ENCODE measurements around the gene TCF19. TPM values are rescaled to one million over a fixed set of nuclear protein-coding genes. Genes with fewer than 3 reads are reported as not detected.
"Not testable (repeated sequence)": the region's sequence is repeated elsewhere in the genome, so short reads cannot be mapped to it uniquely, and the experiment has no call there.

TCF19 gene
- total RNA-seq, 1 experiment from 2014 or later: 19.3 TPM

DNA sequence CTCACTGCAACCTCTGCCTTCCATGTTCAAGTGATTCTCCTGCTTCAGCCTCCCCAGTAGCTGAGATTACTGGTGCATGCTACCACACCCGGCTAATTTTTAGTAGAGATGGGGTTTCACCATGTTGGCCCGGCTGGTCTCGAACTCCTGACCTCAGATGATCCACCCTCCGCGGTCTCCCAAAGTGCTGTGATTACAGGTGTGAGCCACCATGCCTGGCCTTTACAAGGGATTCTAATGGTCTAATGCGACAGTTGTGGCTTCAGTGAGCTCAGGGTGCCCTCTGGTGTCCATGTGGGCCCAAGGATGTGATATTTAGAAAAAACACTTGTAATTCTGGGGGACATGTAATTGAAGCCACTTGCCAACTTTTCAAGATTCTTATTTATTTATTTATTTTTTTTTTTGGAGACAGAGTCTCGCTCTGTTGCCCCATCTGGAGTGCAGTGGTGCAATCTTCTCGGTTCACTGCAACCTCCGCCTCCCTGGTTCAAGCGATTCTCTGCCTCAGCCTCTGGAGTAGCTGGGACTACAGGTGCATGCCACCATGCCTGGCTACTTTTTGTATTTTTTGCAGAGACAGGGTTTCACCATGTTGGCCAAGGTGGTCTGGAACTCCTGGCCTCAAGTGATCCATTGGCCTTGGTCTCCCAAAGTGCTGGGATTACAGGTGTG lies 34.2 kb downstream of the TCF19 start:
- H3K9me3 ChIP-seq; H3K36me3 Mint-ChIP-seq (ENCODE audit: insufficient read depth, unreplicated experiment); H3K9me3 Mint-ChIP-seq (ENCODE audit: unreplicated experiment); H3K27ac Mint-ChIP-seq (ENCODE audit: unreplicated experiment); H3K27me3 Mint-ChIP-seq (ENCODE audit: insufficient read depth, unreplicated experiment); BruUV-seq (replicated peaks); H3K36me3 ChIP-seq (ENCODE audit: control insufficient read depth, insufficient read depth, low read length); H3K27me3 ChIP-seq (replicated peaks; ENCODE audit: control insufficient read depth, insufficient read depth, low read length); H3K4me1 ChIP-seq; H3K4me3 ChIP-seq (ENCODE audit: low read depth, low read length); H3K4me1 Mint-ChIP-seq (ENCODE audit: low read depth, unreplicated experiment); H3K4me3 Mint-ChIP-seq (ENCODE audit: unreplicated experiment): not testable (repeated sequence)
- DNase-seq: peak; percentile 76 to 78
- intact Hi-C loops (cut with micrococcal nuclease; ENCODE audit: unreplicated experiment): loop anchor here (1.0 kb wide), 1 partner anchor 55 kb away; no protein-coding TSS in a partner anchor
- POLR2A ChIA-PET: interaction anchor here (0.6 to 0.7 kb wide), 3 partner anchors 11 to 199 kb away, joined by 3 to 7 read pairs (median 4); no protein-coding TSS in a partner anchor
- CTCF ChIA-PET: interaction anchor here (0.6 to 1.9 kb wide), 13 partner anchors 34 to 285 kb away, joined by 3 to 15 read pairs (median 5); partner anchors contain the start of genes TCF19 and VARS2
- TF ChIP-seq, protein P1, sequence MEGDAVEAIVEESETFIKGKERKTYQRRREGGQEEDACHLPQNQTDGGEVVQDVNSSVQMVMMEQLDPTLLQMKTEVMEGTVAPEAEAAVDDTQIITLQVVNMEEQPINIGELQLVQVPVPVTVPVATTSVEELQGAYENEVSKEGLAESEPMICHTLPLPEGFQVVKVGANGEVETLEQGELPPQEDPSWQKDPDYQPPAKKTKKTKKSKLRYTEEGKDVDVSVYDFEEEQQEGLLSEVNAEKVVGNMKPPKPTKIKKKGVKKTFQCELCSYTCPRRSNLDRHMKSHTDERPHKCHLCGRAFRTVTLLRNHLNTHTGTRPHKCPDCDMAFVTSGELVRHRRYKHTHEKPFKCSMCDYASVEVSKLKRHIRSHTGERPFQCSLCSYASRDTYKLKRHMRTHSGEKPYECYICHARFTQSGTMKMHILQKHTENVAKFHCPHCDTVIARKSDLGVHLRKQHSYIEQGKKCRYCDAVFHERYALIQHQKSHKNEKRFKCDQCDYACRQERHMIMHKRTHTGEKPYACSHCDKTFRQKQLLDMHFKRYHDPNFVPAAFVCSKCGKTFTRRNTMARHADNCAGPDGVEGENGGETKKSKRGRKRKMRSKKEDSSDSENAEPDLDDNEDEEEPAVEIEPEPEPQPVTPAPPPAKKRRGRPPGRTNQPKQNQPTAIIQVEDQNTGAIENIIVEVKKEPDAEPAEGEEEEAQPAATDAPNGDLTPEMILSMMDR (IDR thresholded peaks at IDR 0.05; ENCODE audit: insufficient read depth in 1 of 2, low read depth in 1 of 2, low read length in 1 of 2, severe bottlenecking in 1 of 2, unreplicated experiment in 1 of 2): peak; percentile 59 to 74

GRCh38 chr6:31193206-31193605 lies 34.8 kb downstream of the TCF19 start:
- Histone ChIP-seq H3K9me3 (no peaks in the 10 kb centered on the region), H3K4me3 (ENCODE audit: low read depth, low read length) (no peak overlapping the region), H3K4me1 (no peaks in the 10 kb centered on the region), H3K36me3 (ENCODE audit: control insufficient read depth, insufficient read depth, low read length) (no peaks in the 10 kb centered on the region), H3K27me3 (replicated peaks; ENCODE audit: control insufficient read depth, insufficient read depth, low read length) (no peaks in the 10 kb centered on the region)
- TF ChIP-seq, protein P1 (IDR thresholded peaks at IDR 0.05; ENCODE audit: insufficient read depth in 1 of 2, low read depth in 1 of 2, low read length in 1 of 2, severe bottlenecking in 1 of 2, unreplicated experiment in 1 of 2): no peak
- POLR2A ChIA-PET: no interaction called here
- no peak for DNase-seq
- intact Hi-C loops (cut with micrococcal nuclease; ENCODE audit: unreplicated experiment): no loop called here
- Mint-ChIP-seq H3K36me3 (ENCODE audit: insufficient read depth, unreplicated experiment) (no peaks in the 10 kb centered on the region), H3K4me1 (ENCODE audit: low read depth, unreplicated experiment) (no peaks in the 10 kb centered on the region), H3K9me3 (ENCODE audit: unreplicated experiment) (no peaks in the 10 kb centered on the region), H3K4me3 (ENCODE audit: unreplicated experiment) (no peak overlapping the region), H3K27me3 (ENCODE audit: insufficient read depth, unreplicated experiment) (no peaks in the 10 kb centered on the region), H3K27ac (ENCODE audit: unreplicated experiment) (no peak overlapping the region)
- CTCF ChIA-PET: interaction anchor here (0.6 to 1.9 kb wide), 3 partner anchors 56 to 105 kb away, joined by 5 to 15 read pairs (median 12); no protein-coding TSS in a partner anchor
- no TSS peak for BruUV-seq (replicated peaks)

GRCh38 chr6:31194061-31194834 lies 35.9 kb downstream of the TCF19 start:
- CTCF ChIA-PET: interaction anchor here (1.0 kb wide), 1 partner anchor 36 kb away, joined by 3 read pairs; the partner anchor contains the start of gene TCF19

DNA sequence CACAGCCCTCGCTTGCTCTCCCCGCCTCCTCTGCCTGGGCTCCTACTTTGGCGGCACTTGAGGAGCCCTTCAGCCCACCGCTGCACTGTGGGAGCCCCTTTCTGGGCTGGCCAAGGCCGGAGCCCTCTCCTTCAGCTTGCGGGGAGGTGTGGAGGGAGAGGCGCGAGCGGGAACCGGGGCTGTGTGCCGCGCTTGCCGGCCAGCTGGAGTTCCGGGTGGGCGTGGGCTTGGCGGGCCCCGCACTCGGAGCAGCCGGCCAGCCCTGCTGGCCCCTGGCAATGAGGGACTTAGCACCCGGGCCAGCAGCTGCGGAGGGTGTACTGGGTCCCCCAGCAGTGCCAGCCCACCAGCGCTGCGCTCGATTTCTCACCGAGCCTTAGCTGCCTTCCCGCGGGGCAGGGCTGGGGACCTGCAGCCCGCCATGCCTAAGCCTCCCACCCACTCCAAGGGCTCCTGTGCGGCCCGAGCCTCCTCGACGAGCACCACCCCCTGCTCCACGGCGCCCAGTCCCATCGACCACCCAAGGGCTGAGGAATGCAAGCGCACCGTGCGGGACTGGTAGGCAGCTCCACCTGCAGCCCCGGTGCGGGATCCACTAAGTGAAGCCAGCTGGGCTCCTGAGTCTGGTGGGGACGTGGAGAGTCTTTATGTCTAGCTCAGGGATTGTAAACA lies 37.1 kb downstream of the TCF19 start:
- H3K9me3 ChIP-seq; intact Hi-C loops (cut with micrococcal nuclease; ENCODE audit: unreplicated experiment); H3K36me3 ChIP-seq (ENCODE audit: control insufficient read depth, insufficient read depth, low read length); H3K27me3 Mint-ChIP-seq (ENCODE audit: insufficient read depth, unreplicated experiment); POLR2A ChIA-PET; BruUV-seq (replicated peaks); DNase-seq; H3K9me3 Mint-ChIP-seq (ENCODE audit: unreplicated experiment); H3K36me3 Mint-ChIP-seq (ENCODE audit: insufficient read depth, unreplicated experiment); H3K4me1 ChIP-seq; H3K4me3 ChIP-seq (ENCODE audit: low read depth, low read length); H3K27ac Mint-ChIP-seq (ENCODE audit: unreplicated experiment); H3K4me3 Mint-ChIP-seq (ENCODE audit: unreplicated experiment); H3K27me3 ChIP-seq (replicated peaks; ENCODE audit: control insufficient read depth, insufficient read depth, low read length); H3K4me1 Mint-ChIP-seq (ENCODE audit: low read depth, unreplicated experiment): not testable (repeated sequence)
- CTCF ChIA-PET: interaction anchor here (1.0 to 1.6 kb wide), 3 partner anchors 37 to 171 kb away, joined by 3 to 9 read pairs (median 3); partner anchors contain the start of gene TCF19

More at GRCh38 chr6:31194061-31194834, 35.9 kb downstream of the TCF19 start:
- Histone ChIP-seq H3K4me1 (no peaks in the 10 kb centered on the region), H3K27me3 (replicated peaks; ENCODE audit: control insufficient read depth, insufficient read depth, low read length) (no peaks in the 10 kb centered on the region), H3K36me3 (ENCODE audit: control insufficient read depth, insufficient read depth, low read length) (no peaks in the 10 kb centered on the region), H3K9me3 (no peaks in the 10 kb centered on the region), H3K4me3 (ENCODE audit: low read depth, low read length) (no peak overlapping the region)
- Mint-ChIP-seq H3K4me3 (ENCODE audit: unreplicated experiment) (no peak overlapping the region), H3K27ac (ENCODE audit: unreplicated experiment) (no peak overlapping the region), H3K4me1 (ENCODE audit: low read depth, unreplicated experiment) (no peaks in the 10 kb centered on the region), H3K36me3 (ENCODE audit: insufficient read depth, unreplicated experiment) (no peaks in the 10 kb centered on the region), H3K9me3 (ENCODE audit: unreplicated experiment) (no peaks in the 10 kb centered on the region), H3K27me3 (ENCODE audit: insufficient read depth, unreplicated experiment) (no peaks in the 10 kb centered on the region)
- TF ChIP-seq, protein P1 (IDR thresholded peaks at IDR 0.05; ENCODE audit: insufficient read depth in 1 of 2, low read depth in 1 of 2, low read length in 1 of 2, severe bottlenecking in 1 of 2, unreplicated experiment in 1 of 2): no peak
- POLR2A ChIA-PET: no interaction called here
- intact Hi-C loops (cut with micrococcal nuclease; ENCODE audit: unreplicated experiment): no loop called here
- DNase-seq: no peak
- no TSS peak for BruUV-seq (replicated peaks)
